H1 (cell line): ENCODE results near the gene PLXNA4. TPM values are rescaled to one million over a fixed set of nuclear protein-coding genes. Genes with fewer than 3 reads are reported as not detected.

ENCODE experiments used
- CTCF ChIA-PET: fragments of 300-600 bp; sonication (Branson Sonifier 250); formaldehyde crosslinking; loops from one replicate; lab custom pipeline; 2021; ENCODE audit not compliant: partially characterized antibody; lab: Charles Lee
- POLR2A ChIA-PET: fragments of 300-600 bp; sonication (Branson Sonifier 250); formaldehyde crosslinking; loops from one replicate; lab custom pipeline; 2021; ENCODE audit warnings: inconsistent platforms; ENCODE audit not compliant: partially characterized antibody; lab: Charles Lee
- DNase-seq, 2 experiments: peaks; one replicate each; pipeline versions ENCODE4 v3.0.0 to v3.0.0-alpha.2; 2010 to 2022; ENCODE audit warnings: low spot score in 2 of 2, low read depth in 1 of 2, mixed read lengths in 1 of 2
- FAIRE-seq: peaks from 2 replicates; lab custom pipeline; 2011; peaks lifted over from hg19 to GRCh38; lab: Jason Lieb, UNC
- H2AFZ ChIP-seq: 2 replicates; pipeline ENCODE4 v1.8.1; 2012; ENCODE audit warnings: low read length, inconsistent platforms
- H2AK5ac ChIP-seq: 2 replicates; pipeline ENCODE4 v1.6.1; 2013; ENCODE audit warnings: low read depth, low read length
- H2BK120ac ChIP-seq: replicated peaks from 2 replicates; pipeline ENCODE3; 2013; ENCODE audit warnings: low read depth, low read length, inconsistent platforms
- H2BK12ac ChIP-seq: 2 replicates; pipeline ENCODE4 v1.6.1; 2013; ENCODE audit warnings: low read depth, low read length
- H2BK15ac ChIP-seq: 2 replicates; pipeline ENCODE4 v1.6.1; 2013; ENCODE audit warnings: low read length
- H2BK20ac ChIP-seq: 2 replicates; pipeline ENCODE4 v1.6.1; 2013; ENCODE audit warnings: low read length
- H2BK5ac ChIP-seq: 2 replicates; pipeline ENCODE4 v1.6.1; 2013; ENCODE audit warnings: low read depth, low read length
- H3K14ac ChIP-seq: 2 replicates; pipeline ENCODE4 v1.6.1; 2013; ENCODE audit warnings: inconsistent platforms; ENCODE audit not compliant: insufficient read length
- H3K18ac ChIP-seq: 2 replicates; pipeline ENCODE4 v1.6.1; 2013; ENCODE audit warnings: low read length; ENCODE audit errors: extremely low read depth
- H3K23ac ChIP-seq: 2 replicates; pipeline ENCODE4 v1.6.1; 2013; ENCODE audit warnings: inconsistent platforms; ENCODE audit not compliant: insufficient read length
- H3K23me2 ChIP-seq: 2 replicates; pipeline ENCODE4 v1.6.1; 2013; ENCODE audit warnings: low read depth, low read length
- H3K27ac ChIP-seq: 2 replicates; pipeline ENCODE4 v1.6.1; 2011; ENCODE audit warnings: low read depth, low read length, inconsistent platforms
- H3K27me3 ChIP-seq, 4 experiments: replicated peaks in 1 of 4; 1 replicate in 1 of 4; 2 replicates in 3 of 4; pipeline versions ENCODE4 v1.6.1 to v1.8.1; 2011 to 2013; ENCODE audit warnings: low read length in 3 of 4, mild to moderate bottlenecking in 3 of 4, inconsistent platforms in 2 of 4, mixed read lengths in 2 of 4, moderate library complexity in 1 of 4; ENCODE audit not compliant: control insufficient read depth in 3 of 4, insufficient read depth in 3 of 4; ENCODE audit errors: extremely low read depth in 1 of 4
- H3K36me3 ChIP-seq, 4 experiments: 2 replicates each; pipeline versions ENCODE4 v1.6.1 to v1.8.1; 2011 to 2013; ENCODE audit warnings: mild to moderate bottlenecking in 4 of 4, low read length in 3 of 4, moderate library complexity in 2 of 4, control low read depth in 1 of 4, inconsistent platforms in 1 of 4; ENCODE audit not compliant: insufficient read depth in 4 of 4, control insufficient read depth in 2 of 4
- H3K4ac ChIP-seq: replicated peaks from 2 replicates; pipeline ENCODE3; 2013; ENCODE audit warnings: low read length, low read depth, mixed read lengths, inconsistent platforms; ENCODE audit not compliant: insufficient read length
- H3K4me1 ChIP-seq, 4 experiments: replicated peaks in 1 of 4; 1 replicate in 1 of 4; 2 replicates in 3 of 4; pipeline versions ENCODE4 v1.6.1 to v1.8.1; 2011 to 2013; ENCODE audit warnings: low read length in 3 of 4, inconsistent platforms in 2 of 4, mixed read lengths in 1 of 4; ENCODE audit not compliant: insufficient read depth in 4 of 4, control insufficient read depth in 3 of 4
- H3K4me2 ChIP-seq, 2 experiments: 2 replicates each; pipeline versions ENCODE4 v1.6.1 to v1.8.1; 2011 to 2013; ENCODE audit warnings: low read depth in 2 of 2, low read length in 2 of 2, control low read depth in 1 of 2, inconsistent platforms in 1 of 2, mild to moderate bottlenecking in 1 of 2; ENCODE audit not compliant: insufficient read depth in 1 of 2
- H3K4me3 ChIP-seq, 4 experiments: fragments of 200-600, 300-600 bp in 1 of 4; sonication (generic), shearing (Covaris generic), sonication (Bioruptor Twin) in 1 of 4; 2 replicates each; pipeline versions ENCODE4 v1.5.1 to v1.8.1; 2011 to 2016; ENCODE audit warnings: low read length in 4 of 4, low read depth in 3 of 4, control low read depth in 2 of 4, inconsistent platforms in 2 of 4, mild to moderate bottlenecking in 2 of 4, mixed read lengths in 1 of 4, moderate library complexity in 1 of 4; ENCODE audit not compliant: insufficient read depth in 2 of 4; ENCODE audit errors: extremely low read depth in 1 of 4
- H3K56ac ChIP-seq: replicated peaks from 2 replicates; pipeline ENCODE3; 2013; ENCODE audit warnings: low read depth, mild to moderate bottlenecking, mixed read lengths, low read length, inconsistent platforms; ENCODE audit not compliant: insufficient read length
- H3K79me1 ChIP-seq: 2 replicates; pipeline ENCODE4 v1.6.1; 2013; ENCODE audit warnings: low read depth, low read length, control low read depth
- H3K79me2 ChIP-seq, 2 experiments: 2 replicates each; pipeline versions ENCODE4 v1.6.1 to v1.8.1; 2012 to 2013; ENCODE audit warnings: low read length in 2 of 2, mild to moderate bottlenecking in 2 of 2, inconsistent platforms in 1 of 2; ENCODE audit not compliant: insufficient read depth in 2 of 2, control insufficient read depth in 1 of 2
- H3K9ac ChIP-seq, 4 experiments: replicated peaks in 1 of 4; 1 replicate in 1 of 4; 2 replicates in 3 of 4; pipeline versions ENCODE4 v1.6.1 to v1.8.1; 2011 to 2013; ENCODE audit warnings: low read depth in 3 of 4, low read length in 3 of 4, control low read depth in 2 of 4, mild to moderate bottlenecking in 2 of 4, moderate library complexity in 2 of 4, inconsistent platforms in 1 of 4; ENCODE audit errors: extremely low read depth in 1 of 4
- H3K9me3 ChIP-seq, 2 experiments: 2 replicates each; pipeline versions ENCODE4 v1.6.1 to v1.8.1; 2012 to 2013; ENCODE audit warnings: mild to moderate bottlenecking in 2 of 2, moderate library complexity in 2 of 2, control low read depth in 1 of 2, inconsistent platforms in 1 of 2, low read depth in 1 of 2, low read length in 1 of 2, mixed read lengths in 1 of 2; ENCODE audit not compliant: insufficient read depth in 2 of 2
- H4K20me1 ChIP-seq, 2 experiments: replicated peaks in 1 of 2; 2 replicates each; pipeline versions ENCODE3 to v1.8.1; 2011 to 2013; ENCODE audit warnings: inconsistent platforms in 2 of 2, low read length in 2 of 2, mild to moderate bottlenecking in 1 of 2; ENCODE audit not compliant: insufficient read depth in 2 of 2, control insufficient read depth in 1 of 2
- H4K5ac ChIP-seq: 2 replicates; pipeline ENCODE4 v1.6.1; 2013; ENCODE audit warnings: low read length, low read depth, mixed read lengths, inconsistent platforms; ENCODE audit not compliant: insufficient read length
- H4K8ac ChIP-seq: 2 replicates; pipeline ENCODE4 v1.8.0; 2013; ENCODE audit warnings: mild to moderate bottlenecking, moderate library complexity, low read length, inconsistent platforms; ENCODE audit not compliant: insufficient read depth; ENCODE audit errors: extremely low read depth
- H4K91ac ChIP-seq: replicated peaks from 2 replicates; pipeline ENCODE3; 2013; ENCODE audit warnings: low read length, mixed read lengths, inconsistent platforms; ENCODE audit not compliant: insufficient read length
- BRCA1 ChIP-seq: IDR thresholded peaks from 2 replicates; pipeline ENCODE4 v1.6.1; 2012; ENCODE audit warnings: low read depth, low read length, improper control_type of control experiment
- GABPA ChIP-seq: IDR thresholded peaks from 2 replicates; pipeline ENCODE4 v1.6.1; 2011; ENCODE audit warnings: mild to moderate bottlenecking, low read length, moderate library complexity, borderline replicate concordance; ENCODE audit not compliant: insufficient read depth
- HDAC6 ChIP-seq: IDR thresholded peaks from one replicate; pipeline ENCODE4 v1.7.1; 2012; ENCODE audit warnings: low read depth, mild to moderate bottlenecking, inconsistent platforms, low read length, moderate library complexity
- POU5F1 ChIP-seq: IDR thresholded peaks from 2 replicates; pipeline ENCODE4 v1.6.1; 2011; ENCODE audit warnings: low read depth, mild to moderate bottlenecking, low read length, moderate library complexity
- RBBP5 ChIP-seq: IDR thresholded peaks from 2 replicates; pipeline ENCODE4 v1.7.1; 2012; ENCODE audit warnings: low read depth, mild to moderate bottlenecking, inconsistent platforms, low read length, moderate library complexity, borderline replicate concordance
- RNF2 ChIP-seq: fragments of 200-900, 300-1000 bp; sonication (generic); IDR thresholded peaks from 2 replicates; pipeline ENCODE4 v1.7.1; 2016; ENCODE audit warnings: borderline replicate concordance, low read depth, mild to moderate bottlenecking, antibody characterized with exemption, low read length; ENCODE audit not compliant: poor library complexity, severe bottlenecking; ENCODE audit errors: missing control alignments
- RXRA ChIP-seq: IDR thresholded peaks from 2 replicates; pipeline ENCODE4 v1.6.1; 2011; ENCODE audit warnings: low read depth, mild to moderate bottlenecking, low read length, moderate library complexity; ENCODE audit not compliant: insufficient read depth
- SAP30 ChIP-seq: fragments of 300-600 bp; sonication (generic); IDR thresholded peaks from 2 replicates; pipeline ENCODE4 v1.7.1; 2012; ENCODE audit warnings: low read length, moderate library complexity, mild to moderate bottlenecking, inconsistent platforms; ENCODE audit not compliant: insufficient read depth, insufficient replicate concordance
- YY1 ChIP-seq: IDR thresholded peaks from 2 replicates; pipeline ENCODE4 v1.6.1; 2011; ENCODE audit warnings: low read depth, mild to moderate bottlenecking, low read length
- WGBS, 2 experiments: shearing (Covaris generic) in 1 of 2; methylation state at CpG; one replicate each; pipeline versions ENCODE4 v1.1.6 to v1.1.7; 2013 to 2015; ENCODE audit warnings: low lambda C conversion rate in 2 of 2, mixed read lengths in 2 of 2, inconsistent platforms in 1 of 2, low coverage in 1 of 2, missing lambda C conversion rate in 1 of 2; ENCODE audit not compliant: insufficient replicate concordance in 2 of 2, insufficient coverage in 1 of 2, insufficient read length in 1 of 2; ENCODE audit errors: extremely low coverage in 1 of 2, missing lambda C conversion rate in 1 of 2; 5-methylcytosine and 5-hydroxymethylcytosine counted together
- polyA plus RNA-seq, 7 experiments: library from polyadenylated mRNA; depleted of rRNA in 3 of 7; stranded (reverse) in 5 of 7; unstranded in 2 of 7; fragments of >200 nt in 5 of 7; fragments of 200-250 nt in 2 of 7; gene quantifications; 1 replicate in 5 of 7; 2 replicates in 1 of 7; 4 replicates in 1 of 7; pipeline versions ENCODE4 v1.2.1 to v1.2.3, GENCODE V29; 2011 to 2013; ENCODE audit warnings: missing spikeins in 2 of 7, mixed read lengths in 2 of 7
- total RNA-seq: library from RNA; stranded (reverse); fragmentation: NEBNext Ultra II Directional; extraction: Animal tissue kit (Norgen Biotek cat#: 25700); gene quantifications from 2 replicates; pipeline ENCODE4 v1.2.1, GENCODE V29; 2021
- TF ChIP-seq, protein P1 (sequence below): IDR thresholded peaks from 2 replicates; pipeline ENCODE4 v1.6.1; 2012; ENCODE audit warnings: low read length, inconsistent platforms

The PLXNA4 gene
- total and polyA plus RNA-seq, 2 of the 8 experiments (the other 6 are each of a cell fraction or from before 2014, with no cell fraction given) = 0.76 to 0.79 TPM

DNA sequence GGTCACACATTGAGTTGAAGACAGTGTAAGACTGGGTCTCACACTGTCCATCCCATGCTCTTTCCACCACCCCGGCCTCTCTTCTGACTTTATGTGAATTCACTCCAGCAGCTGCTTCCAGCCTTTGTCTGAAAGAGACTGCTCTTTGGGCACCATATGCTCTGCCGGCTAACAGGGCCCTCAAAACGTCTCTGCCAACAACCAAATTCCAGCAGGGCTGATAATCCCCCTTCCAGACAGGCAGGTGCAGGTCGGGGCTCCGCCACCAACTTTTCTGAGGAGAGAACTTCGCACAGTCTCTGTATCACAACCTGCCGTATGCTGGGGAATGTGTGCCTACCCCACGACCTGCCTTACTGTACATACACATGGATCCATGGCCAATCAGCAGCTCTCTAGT lies 64.3 kb downstream of the PLXNA4 start:
- Histone ChIP-seq H3K27me3 (no peaks in the 10 kb centered on the region), H3K23me2 (no peaks in the 10 kb centered on the region), H4K5ac (no peak overlapping the region), H2BK15ac (no peak overlapping the region), H3K4ac (no peak overlapping the region), H2BK5ac (no peak overlapping the region), H2BK20ac (no peak overlapping the region), H3K9me3 (no peaks in the 10 kb centered on the region), H3K36me3 (no peaks in the 10 kb centered on the region), H4K20me1 (no peaks in the 10 kb centered on the region), H3K4me3 (no peak overlapping the region), H3K14ac (no peak overlapping the region), H3K4me1 (no peaks in the 10 kb centered on the region), H3K56ac (no peak overlapping the region), H3K4me2 (no peak overlapping the region), H2BK12ac (no peak overlapping the region), H2AFZ (no peak overlapping the region), H3K9ac (no peak overlapping the region), H3K79me1 (no peaks in the 10 kb centered on the region), H3K18ac (no peak overlapping the region), H4K8ac (no peak overlapping the region), H3K23ac (no peak overlapping the region), H4K91ac (no peak overlapping the region), H2AK5ac (no peak overlapping the region), H3K27ac (no peak overlapping the region), H3K79me2 (no peaks in the 10 kb centered on the region), H2BK120ac (no peak overlapping the region)
- DNase-seq (no peak), FAIRE-seq (no peak)
- ChIA-PET CTCF (interaction anchor here (1.1 to 3.1 kb wide), 4 partner anchors 9 to 46 kb away, joined by 3 to 11 read pairs (median 6); no protein-coding TSS in a partner anchor), POLR2A (no interaction called here)
- 77% methylated on average over 8 of the region's 8 CpGs; no CpG with 5 or more reads in 1 of the 2 experiments for WGBS, 2 experiments
- TF ChIP-seq BRCA1 (no peak), RNF2 (no peak), SAP30 (no peak), YY1 (no peak), GABPA (no peak), HDAC6 (no peak), RBBP5 (no peak), POU5F1 (no peak), RXRA (no peak)
- TF ChIP-seq, protein P1, sequence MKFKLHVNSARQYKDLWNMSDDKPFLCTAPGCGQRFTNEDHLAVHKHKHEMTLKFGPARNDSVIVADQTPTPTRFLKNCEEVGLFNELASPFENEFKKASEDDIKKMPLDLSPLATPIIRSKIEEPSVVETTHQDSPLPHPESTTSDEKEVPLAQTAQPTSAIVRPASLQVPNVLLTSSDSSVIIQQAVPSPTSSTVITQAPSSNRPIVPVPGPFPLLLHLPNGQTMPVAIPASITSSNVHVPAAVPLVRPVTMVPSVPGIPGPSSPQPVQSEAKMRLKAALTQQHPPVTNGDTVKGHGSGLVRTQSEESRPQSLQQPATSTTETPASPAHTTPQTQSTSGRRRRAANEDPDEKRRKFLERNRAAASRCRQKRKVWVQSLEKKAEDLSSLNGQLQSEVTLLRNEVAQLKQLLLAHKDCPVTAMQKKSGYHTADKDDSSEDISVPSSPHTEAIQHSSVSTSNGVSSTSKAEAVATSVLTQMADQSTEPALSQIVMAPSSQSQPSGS = no peak
